Neural crest cell (in vitro differentiated cells): Measurements from ENCODE around the gene ZBTB8A. TPM values are rescaled to one million over a fixed set of nuclear protein-coding genes. Genes with fewer than 3 reads are reported as not detected.
"Not testable (repeated sequence)": the region's sequence is repeated elsewhere in the genome, so short reads cannot be mapped to it uniquely, and the experiment has no call there.

ENCODE experiments used
- DNase-seq: peaks from one replicate; pipeline ENCODE4 v3.0.0; 2021; ENCODE audit warnings: low read depth, mixed read lengths, low spot score
- H3K27ac Mint-ChIP-seq: one replicate; pipeline ENCODE4 v1.8.0; 2021; ENCODE audit warnings: mild to moderate bottlenecking, mixed read lengths; ENCODE audit not compliant: unreplicated experiment
- H3K27me3 Mint-ChIP-seq: 2 replicates; pipeline ENCODE4 v1.8.0; 2021; ENCODE audit warnings: low read depth, mild to moderate bottlenecking, mixed read lengths
- H3K36me3 Mint-ChIP-seq: 2 replicates; pipeline ENCODE4 v1.8.0; 2021; ENCODE audit warnings: low read depth, mild to moderate bottlenecking, mixed read lengths
- H3K4me1 Mint-ChIP-seq: 2 replicates; pipeline ENCODE4 v1.8.0; 2021; ENCODE audit warnings: mixed read lengths
- H3K4me3 Mint-ChIP-seq: one replicate; pipeline ENCODE4 v1.8.0; 2021; ENCODE audit warnings: mild to moderate bottlenecking, mixed read lengths
- H3K9me3 Mint-ChIP-seq: 2 replicates; pipeline ENCODE4 v1.8.0; 2021; ENCODE audit warnings: mixed read lengths
- total RNA-seq: library from RNA; stranded (reverse); gene quantifications from 2 replicates; pipeline ENCODE4 v1.2.1, GENCODE V29; 2021
- TF ChIP-seq, protein P1 (sequence below): fragments of 200-600 bp; sonication (generic); conservative IDR thresholded peaks from 2 replicates; pipeline ENCODE4 v1.5.0; 2021; ENCODE audit warnings: antibody characterized with exemption, mild to moderate bottlenecking

ZBTB8A gene
- total RNA-seq, 1 donor from 2014 or later = 10.1 TPM

- no peak for DNase-seq
- Mint-ChIP-seq H3K4me1 (no peaks in the 10 kb centered on the region), H3K4me3 (no peak overlapping the region), H3K36me3 (peaks cover 20% of the 10 kb centered on the region), H3K27me3 (no peaks in the 10 kb centered on the region), H3K27ac (no peak overlapping the region), H3K9me3 (no peaks in the 10 kb centered on the region)
- TF ChIP-seq, protein P1, sequence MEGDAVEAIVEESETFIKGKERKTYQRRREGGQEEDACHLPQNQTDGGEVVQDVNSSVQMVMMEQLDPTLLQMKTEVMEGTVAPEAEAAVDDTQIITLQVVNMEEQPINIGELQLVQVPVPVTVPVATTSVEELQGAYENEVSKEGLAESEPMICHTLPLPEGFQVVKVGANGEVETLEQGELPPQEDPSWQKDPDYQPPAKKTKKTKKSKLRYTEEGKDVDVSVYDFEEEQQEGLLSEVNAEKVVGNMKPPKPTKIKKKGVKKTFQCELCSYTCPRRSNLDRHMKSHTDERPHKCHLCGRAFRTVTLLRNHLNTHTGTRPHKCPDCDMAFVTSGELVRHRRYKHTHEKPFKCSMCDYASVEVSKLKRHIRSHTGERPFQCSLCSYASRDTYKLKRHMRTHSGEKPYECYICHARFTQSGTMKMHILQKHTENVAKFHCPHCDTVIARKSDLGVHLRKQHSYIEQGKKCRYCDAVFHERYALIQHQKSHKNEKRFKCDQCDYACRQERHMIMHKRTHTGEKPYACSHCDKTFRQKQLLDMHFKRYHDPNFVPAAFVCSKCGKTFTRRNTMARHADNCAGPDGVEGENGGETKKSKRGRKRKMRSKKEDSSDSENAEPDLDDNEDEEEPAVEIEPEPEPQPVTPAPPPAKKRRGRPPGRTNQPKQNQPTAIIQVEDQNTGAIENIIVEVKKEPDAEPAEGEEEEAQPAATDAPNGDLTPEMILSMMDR = no peak
Measured at GRCh38 chr1:32622205-32622604, 83.0 kb downstream of the ZBTB8A start.

GRCh38 chr1:32622806-32623681 lies 83.8 kb downstream of the ZBTB8A start:
- H3K27me3 Mint-ChIP-seq = no peaks in the 10 kb centered on the region
- peaks cover 18% of the 10 kb centered on the region for H3K36me3 Mint-ChIP-seq
- H3K27ac Mint-ChIP-seq = peak overlapping the region; percentile 36
- DNase-seq = no peak
- TF ChIP-seq, protein P1 = no peak
- H3K4me1 Mint-ChIP-seq = no peaks in the 10 kb centered on the region
- no peak overlapping the region for H3K4me3 Mint-ChIP-seq
- H3K9me3 Mint-ChIP-seq = no peaks in the 10 kb centered on the region

DNA sequence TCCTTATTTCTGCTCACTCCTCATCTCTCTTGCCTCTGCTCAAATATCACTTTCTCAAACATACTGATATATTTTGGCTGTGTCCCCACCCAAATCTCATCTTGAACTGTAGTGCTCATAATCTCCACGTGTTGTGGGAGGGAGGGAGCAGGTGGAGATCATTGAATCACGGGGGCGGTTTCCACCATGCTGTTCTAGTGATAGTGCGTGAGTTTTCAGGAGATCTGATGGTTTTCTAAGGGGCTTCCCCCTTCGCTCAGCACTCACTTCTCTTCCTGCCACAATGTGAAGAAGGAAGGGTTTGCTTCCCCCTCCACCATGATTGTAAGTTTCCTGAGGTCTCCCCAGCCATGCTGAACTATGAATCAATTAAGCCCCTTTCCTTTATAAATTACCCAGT lies 84.5 kb downstream of the ZBTB8A start:
- no peak overlapping the region for H3K4me3 Mint-ChIP-seq
- peaks cover 16% of the 10 kb centered on the region for H3K36me3 Mint-ChIP-seq
- DNase-seq = no peak
- H3K9me3 Mint-ChIP-seq = no peaks in the 10 kb centered on the region
- TF ChIP-seq, protein P1 = no peak
- H3K4me1 Mint-ChIP-seq = no peaks in the 10 kb centered on the region
- no peak overlapping the region for H3K27ac Mint-ChIP-seq
- no peaks in the 10 kb centered on the region for H3K27me3 Mint-ChIP-seq

DNA sequence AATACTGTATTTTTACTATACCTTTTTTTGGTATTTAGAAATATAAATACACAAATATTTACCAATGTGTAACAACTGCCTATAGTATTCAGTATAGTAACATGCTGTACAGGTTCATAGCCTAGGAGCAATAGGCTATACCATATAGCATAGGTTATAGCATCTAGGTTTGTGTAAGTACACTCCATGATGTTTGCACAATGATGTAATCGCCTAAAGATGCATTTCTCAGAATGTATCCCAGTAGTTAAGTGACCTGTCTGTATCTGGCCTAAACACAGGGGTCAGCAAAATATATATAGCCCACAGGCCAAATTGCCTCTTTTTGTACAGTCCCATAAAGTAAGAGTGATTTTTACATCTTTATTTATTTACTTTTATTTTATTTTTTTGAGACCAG lies 86.9 kb downstream of the ZBTB8A start:
- TF ChIP-seq, protein P1 = no peak
- H3K36me3 Mint-ChIP-seq = peaks cover 11% of the 10 kb centered on the region
- H3K27ac Mint-ChIP-seq = no peak overlapping the region
- no peaks in the 10 kb centered on the region for H3K4me1 Mint-ChIP-seq
- DNase-seq = no peak
- H3K27me3 Mint-ChIP-seq = no peaks in the 10 kb centered on the region
- H3K4me3 Mint-ChIP-seq = no peak overlapping the region
- H3K9me3 Mint-ChIP-seq = no peaks in the 10 kb centered on the region

GRCh38 chr1:32627596-32628162 lies 88.5 kb downstream of the ZBTB8A start:
- TF ChIP-seq, protein P1 = no peak
- Mint-ChIP-seq H3K27me3 (no peaks in the 10 kb centered on the region), H3K27ac (no peak overlapping the region), H3K4me3 (no peak overlapping the region), H3K9me3 (no peaks in the 10 kb centered on the region), H3K4me1 (no peaks in the 10 kb centered on the region), H3K36me3 (peaks cover 8% of the 10 kb centered on the region)
- no peak for DNase-seq

DNA sequence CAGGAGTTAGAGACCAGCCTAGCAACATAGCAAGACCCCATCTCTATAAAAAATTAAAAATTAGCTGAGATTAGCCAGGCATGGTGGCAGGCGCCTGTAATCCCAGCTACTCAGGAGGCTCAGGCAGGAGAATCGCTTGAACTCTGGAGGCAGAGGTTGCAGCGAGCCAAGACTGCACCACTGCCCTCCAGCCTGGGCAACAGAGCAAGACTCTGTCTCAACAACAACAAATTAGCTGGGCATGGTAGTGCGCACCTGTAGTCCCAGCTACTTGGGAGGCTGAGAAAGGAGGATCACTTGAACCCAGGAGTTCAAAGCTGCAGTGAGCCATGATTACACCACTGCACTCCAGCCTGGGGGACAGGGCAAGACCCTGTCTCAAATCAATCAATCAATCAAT lies 90.9 kb downstream of the ZBTB8A start:
- H3K9me3 Mint-ChIP-seq, H3K4me1 Mint-ChIP-seq, H3K27ac Mint-ChIP-seq, H3K36me3 Mint-ChIP-seq, DNase-seq, H3K4me3 Mint-ChIP-seq, H3K27me3 Mint-ChIP-seq: not testable (repeated sequence)
